ENCODE measurements around the gene ARHGDIB. TPM values are rescaled to one million over a fixed set of nuclear protein-coding genes. Genes with fewer than 3 reads are reported as not detected.

The ARHGDIB gene
- 100 to 1,000 TPM in 3 of 4 donors, 10 to 100 TPM in 1; 96.1 to 255 (median 151) TPM for total RNA-seq

DNA sequence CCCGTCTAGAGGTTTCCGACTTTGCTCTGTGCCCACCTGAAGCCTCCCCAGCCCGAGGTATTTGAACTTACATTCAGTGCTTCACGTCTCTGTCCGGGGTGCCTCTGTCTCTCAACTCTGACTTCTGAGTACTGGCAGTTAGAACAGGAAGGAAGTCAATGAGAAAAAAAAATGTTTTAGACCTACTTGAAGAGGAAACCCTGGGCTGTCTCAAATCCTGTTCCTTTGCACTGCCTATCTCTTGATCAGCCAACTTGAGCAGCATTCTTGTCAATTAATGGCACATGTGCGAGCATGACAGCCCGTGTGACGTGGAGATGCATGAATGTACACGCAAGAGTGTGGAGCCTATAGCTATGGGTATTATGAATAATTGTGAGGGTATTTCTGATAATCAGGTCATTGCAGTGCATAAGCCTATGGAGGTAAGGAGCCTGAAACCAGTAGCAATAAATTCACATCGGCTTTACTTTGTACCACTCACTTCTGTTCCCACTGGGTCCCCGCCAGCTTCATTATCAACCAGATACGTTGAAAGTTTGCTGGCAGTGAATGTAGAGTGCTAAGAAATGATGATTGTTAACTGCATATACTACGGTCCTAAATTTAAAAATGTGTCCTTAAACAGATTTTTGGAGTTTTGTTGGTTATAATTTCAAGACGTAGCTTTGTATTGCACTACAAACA is at the start of gene ARHGDIB:
ARHGDIB (minus strand) TSS at position 136 of the 687 bp plus-strand sequence. CDS start 10,889 bp downstream, outside the sequence.
- no peak for TF ChIP-seq CTCF (IDR thresholded peaks at IDR 0.05; ENCODE audit: low read depth)

- TF ChIP-seq CTCF (IDR thresholded peaks at IDR 0.05; ENCODE audit: low read depth), result no peak
Observed at GRCh38 chr12:15011162-15011561, 49.8 kb upstream of the ARHGDIB start.

- TF ChIP-seq CTCF (IDR thresholded peaks at IDR 0.05; ENCODE audit: low read depth), result no peak
Observed at GRCh38 chr12:15007551-15007950, 46.1 kb upstream of the ARHGDIB start.

- no peak for TF ChIP-seq CTCF (IDR thresholded peaks at IDR 0.05; ENCODE audit: low read depth)
Observed at GRCh38 chr12:15005064-15005463, 43.7 kb upstream of the ARHGDIB start.

DNA sequence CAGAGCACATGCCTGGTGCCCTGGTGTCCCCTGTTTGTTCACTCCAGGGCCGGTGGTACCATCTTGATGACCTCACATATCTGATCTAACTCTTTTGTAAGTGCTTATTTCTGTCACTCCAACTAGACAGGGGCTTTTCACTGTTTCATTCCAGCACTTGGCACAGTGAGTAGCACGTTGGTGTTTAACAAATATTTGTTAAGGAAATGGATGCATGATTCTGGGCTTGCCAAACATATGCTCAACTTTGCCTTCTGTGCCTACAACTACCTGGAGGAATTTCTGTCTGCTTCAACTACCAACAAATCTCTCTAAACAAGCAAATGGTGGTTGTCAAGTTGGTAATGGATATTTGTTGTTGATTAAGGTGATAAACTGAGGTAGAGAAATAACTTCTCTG is 43.0 kb upstream of the ARHGDIB start:
- TF ChIP-seq CTCF (IDR thresholded peaks at IDR 0.05; ENCODE audit: low read depth), result no peak

- no peak for TF ChIP-seq CTCF (IDR thresholded peaks at IDR 0.05; ENCODE audit: low read depth)
Observed at GRCh38 chr12:15001733-15002382, 40.5 kb upstream of the ARHGDIB start.

- no peak for TF ChIP-seq CTCF (IDR thresholded peaks at IDR 0.05; ENCODE audit: low read depth)
Observed at GRCh38 chr12:15000575-15000974, 39.2 kb upstream of the ARHGDIB start.

All from subcutaneous adipose tissue (tissue), 4 donors.